Astrocyte (in vitro differentiated cells and primary cell): Measurements from ENCODE around the gene HSD17B2. TPM values are rescaled to one million over a fixed set of nuclear protein-coding genes. Genes with fewer than 3 reads are reported as not detected.

Source experiments
- DNase-seq: peaks from one replicate; pipeline ENCODE4 v3.0.0-alpha.2; 2010; ENCODE audit warnings: low read depth
- FAIRE-seq: peaks from 2 replicates; lab custom pipeline; 2011; peaks lifted over from hg19 to GRCh38; lab: Jason Lieb, UNC
- H2AFZ ChIP-seq: 2 replicates; pipeline ENCODE4 v1.6.0; 2012; ENCODE audit warnings: low read depth, low read length, inconsistent platforms
- H3K27ac ChIP-seq: 2 replicates; pipeline ENCODE4 v1.5.1; 2011; ENCODE audit warnings: low read depth, low read length, inconsistent platforms
- H3K27me3 ChIP-seq: 2 replicates; pipeline ENCODE4 v1.6.0; 2011; ENCODE audit warnings: low read length, inconsistent platforms; ENCODE audit not compliant: insufficient read depth
- H3K36me3 ChIP-seq: 2 replicates; pipeline ENCODE4 v1.5.1; 2011; ENCODE audit warnings: low read length, inconsistent platforms; ENCODE audit not compliant: insufficient read depth
- H3K4me1 ChIP-seq: 2 replicates; pipeline ENCODE4 v1.5.1; 2011; ENCODE audit warnings: low read length, inconsistent platforms; ENCODE audit not compliant: insufficient read depth
- H3K4me2 ChIP-seq: 2 replicates; pipeline ENCODE4 v1.6.0; 2012; ENCODE audit warnings: low read length, inconsistent platforms
- H3K4me3 ChIP-seq: 2 replicates; pipeline ENCODE4 v1.5.1; 2011; ENCODE audit warnings: low read depth, mild to moderate bottlenecking, low read length, inconsistent platforms; ENCODE audit not compliant: insufficient read depth
- H3K79me2 ChIP-seq: 2 replicates; pipeline ENCODE4 v1.6.0; 2012; ENCODE audit warnings: mild to moderate bottlenecking, low read length, inconsistent platforms; ENCODE audit not compliant: insufficient read depth
- H3K9ac ChIP-seq: 2 replicates; pipeline ENCODE4 v1.6.0; 2012; ENCODE audit warnings: mild to moderate bottlenecking, low read length, inconsistent platforms
- H3K9me3 ChIP-seq: 2 replicates; pipeline ENCODE4 v1.5.1; 2012; ENCODE audit warnings: low read depth, mild to moderate bottlenecking, low read length, inconsistent platforms; ENCODE audit not compliant: insufficient read depth
- H4K20me1 ChIP-seq: 2 replicates; pipeline ENCODE4 v1.6.0; 2012; ENCODE audit warnings: low read length, inconsistent platforms; ENCODE audit not compliant: insufficient read depth
- H3K27ac Mint-ChIP-seq: one replicate; pipeline ENCODE4 v1.8.0; 2021; ENCODE audit warnings: mild to moderate bottlenecking, mixed read lengths; ENCODE audit not compliant: unreplicated experiment
- H3K27me3 Mint-ChIP-seq: one replicate; pipeline ENCODE4 v1.8.0; 2021; ENCODE audit warnings: low read depth, mixed read lengths; ENCODE audit not compliant: unreplicated experiment
- H3K36me3 Mint-ChIP-seq: one replicate; pipeline ENCODE4 v1.8.0; 2021; ENCODE audit warnings: low read depth, mixed read lengths; ENCODE audit not compliant: unreplicated experiment
- H3K4me1 Mint-ChIP-seq: one replicate; pipeline ENCODE4 v1.8.0; 2021; ENCODE audit warnings: low read depth, mixed read lengths; ENCODE audit not compliant: unreplicated experiment
- H3K4me3 Mint-ChIP-seq: one replicate; pipeline ENCODE4 v1.8.0; 2021; ENCODE audit warnings: mild to moderate bottlenecking, moderate library complexity, mixed read lengths; ENCODE audit not compliant: unreplicated experiment
- H3K9me3 Mint-ChIP-seq: one replicate; pipeline ENCODE4 v1.8.0; 2021; ENCODE audit warnings: mild to moderate bottlenecking, mixed read lengths; ENCODE audit not compliant: unreplicated experiment
- CTCF ChIP-seq: IDR thresholded peaks from 2 replicates; pipeline ENCODE4 v1.5.1; 2011; ENCODE audit warnings: low read depth, mild to moderate bottlenecking, inconsistent platforms, low read length, moderate library complexity; ENCODE audit not compliant: insufficient read depth
- EZH2 ChIP-seq: IDR thresholded peaks from 2 replicates; pipeline ENCODE4 v1.6.1; 2012; ENCODE audit warnings: mild to moderate bottlenecking, low read length, inconsistent platforms; ENCODE audit not compliant: insufficient read depth
- total RNA-seq: library from RNA; stranded (reverse); gene quantifications from 2 replicates; pipeline ENCODE4 v1.2.1, GENCODE V29; 2021

Gene HSD17B2
- total RNA-seq, 1 donor from 2014 or later = 0.20 TPM

DNA sequence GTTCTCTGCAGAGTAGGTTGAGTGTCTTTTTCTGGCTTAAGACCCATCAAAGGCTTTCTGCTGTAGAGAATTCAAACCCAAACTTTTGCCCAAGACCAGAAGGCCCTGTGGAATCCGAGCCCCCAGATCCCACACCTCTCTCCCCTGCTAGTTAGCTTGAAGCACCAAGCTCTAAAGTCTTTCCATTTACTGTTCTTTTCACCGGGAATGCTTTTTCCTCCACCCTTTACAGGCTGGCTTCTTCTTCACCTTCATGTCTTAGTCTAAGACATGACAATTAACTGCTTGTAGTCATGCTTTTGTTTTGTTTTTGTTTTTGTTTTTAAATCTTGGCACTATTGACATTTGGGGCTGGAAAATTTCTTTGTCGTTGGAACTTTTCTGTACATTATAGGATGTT is 15.5 kb downstream of the HSD17B2 start:
- H3K4me3 Mint-ChIP-seq = no peak overlapping the region
- peaks cover 11% of the 10 kb centered on the region for H3K27me3 ChIP-seq
- H3K4me1 Mint-ChIP-seq = no peaks in the 10 kb centered on the region
- H3K4me2 ChIP-seq = no peak overlapping the region
- FAIRE-seq (no peak), DNase-seq (no peak)
- H3K27ac ChIP-seq = no peak overlapping the region
- no peaks in the 10 kb centered on the region for H3K4me1 ChIP-seq
- H3K9ac ChIP-seq = no peak overlapping the region
- H2AFZ ChIP-seq = no peak overlapping the region
- H3K27me3 Mint-ChIP-seq = peaks cover 50% of the 10 kb centered on the region
- H3K9me3 ChIP-seq = no peaks in the 10 kb centered on the region
- no peak overlapping the region for H3K4me3 ChIP-seq
- no peaks in the 10 kb centered on the region for H3K79me2 ChIP-seq
- no peaks in the 10 kb centered on the region for H3K9me3 Mint-ChIP-seq
- H3K36me3 Mint-ChIP-seq = no peaks in the 10 kb centered on the region
- H3K36me3 ChIP-seq = no peaks in the 10 kb centered on the region
- H3K27ac Mint-ChIP-seq = no peak overlapping the region
- H4K20me1 ChIP-seq = no peaks in the 10 kb centered on the region
- TF ChIP-seq EZH2 (no peak), CTCF (no peak)

GRCh38 chr16:82050909-82051357 is 15.9 kb downstream of the HSD17B2 start:
- H3K36me3 ChIP-seq = no peaks in the 10 kb centered on the region
- peaks cover 11% of the 10 kb centered on the region for H3K27me3 ChIP-seq
- Mint-ChIP-seq H3K27me3 (peaks cover 52% of the 10 kb centered on the region), H3K27ac (no peak overlapping the region), H3K36me3 (no peaks in the 10 kb centered on the region), H3K9me3 (no peaks in the 10 kb centered on the region), H3K4me1 (no peaks in the 10 kb centered on the region), H3K4me3 (no peak overlapping the region)
- no peaks in the 10 kb centered on the region for H3K4me1 ChIP-seq
- H3K4me3 ChIP-seq = no peak overlapping the region
- DNase-seq (no peak), FAIRE-seq (no peak)
- no peaks in the 10 kb centered on the region for H4K20me1 ChIP-seq
- H3K27ac ChIP-seq = no peak overlapping the region
- H3K9me3 ChIP-seq = no peaks in the 10 kb centered on the region
- no peak overlapping the region for H3K9ac ChIP-seq
- H3K4me2 ChIP-seq = no peak overlapping the region
- no peaks in the 10 kb centered on the region for H3K79me2 ChIP-seq
- H2AFZ ChIP-seq = no peak overlapping the region
- TF ChIP-seq CTCF (no peak), EZH2 (no peak)

DNA sequence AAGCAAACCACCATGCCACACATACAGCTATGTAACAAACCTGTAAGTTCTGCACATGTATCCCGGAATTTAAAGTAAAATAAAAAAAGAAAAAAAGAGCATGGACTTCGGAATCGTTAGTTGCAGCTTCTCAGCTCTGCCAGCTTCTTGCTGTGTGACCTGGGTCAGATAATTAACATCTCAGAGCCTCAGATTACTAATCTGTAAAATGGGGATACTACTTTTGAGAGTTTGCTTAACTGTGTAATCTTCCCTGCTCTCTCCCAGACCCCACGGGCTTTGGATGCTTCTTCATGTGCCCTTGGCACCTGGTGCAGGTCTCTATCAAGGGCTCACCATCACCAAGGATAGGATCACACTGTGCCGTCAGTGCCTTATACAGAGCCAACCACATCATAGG is 16.6 kb downstream of the HSD17B2 start:
- Mint-ChIP-seq H3K4me3 (no peak overlapping the region), H3K27ac (no peak overlapping the region), H3K27me3 (peaks cover 51% of the 10 kb centered on the region), H3K36me3 (no peaks in the 10 kb centered on the region), H3K9me3 (no peaks in the 10 kb centered on the region), H3K4me1 (no peaks in the 10 kb centered on the region)
- Histone ChIP-seq H2AFZ (no peak overlapping the region), H3K9me3 (no peaks in the 10 kb centered on the region), H3K4me2 (no peak overlapping the region), H3K36me3 (no peaks in the 10 kb centered on the region), H4K20me1 (no peaks in the 10 kb centered on the region), H3K27ac (no peak overlapping the region), H3K27me3 (peaks cover 11% of the 10 kb centered on the region), H3K4me1 (no peaks in the 10 kb centered on the region), H3K4me3 (no peak overlapping the region), H3K9ac (no peak overlapping the region), H3K79me2 (no peaks in the 10 kb centered on the region)
- TF ChIP-seq EZH2 (no peak), CTCF (no peak)
- DNase-seq = no peak
- FAIRE-seq = no peak
